K562 (cell line): ENCODE data around the gene ELOF1. TPM values are rescaled to one million over a fixed set of nuclear protein-coding genes. Genes with fewer than 3 reads are reported as not detected.
A peak's percentile ranks its signal among the peaks of the same experiment; 100 is the strongest.

Experiments used
- BCOR ChIP-seq: fragments of 450-650 bp; IDR thresholded peaks from 2 replicates; pipeline ENCODE4 v1.6.1; 2016
- CREB3L1 ChIP-seq: fragments of 450-650 bp; IDR thresholded peaks from 2 replicates; pipeline ENCODE4 v1.6.1; 2014; ENCODE audit warnings: low read depth, mild to moderate bottlenecking, moderate library complexity, borderline replicate concordance
- GABPB2 ChIP-seq: fragments of 250-450 bp; sonication (Bioruptor Pico); conservative IDR thresholded peaks from 2 replicates; pipeline ENCODE4 v1.5.1; 2021; ENCODE audit warnings: mild to moderate bottlenecking
- HEY1 ChIP-seq: fragments of 250-450 bp; sonication (Bioruptor Pico); IDR thresholded peaks from 2 replicates; pipeline ENCODE4 v1.5.0; 2020; ENCODE audit warnings: mild to moderate bottlenecking, moderate library complexity, borderline replicate concordance
- KLF13 ChIP-seq: fragments of 450-650 bp; IDR thresholded peaks from 2 replicates; pipeline ENCODE4 v1.6.1; 2016; ENCODE audit warnings: missing genetic modification characterization, low read depth, mild to moderate bottlenecking, missing compliant biosample characterization, moderate library complexity, borderline replicate concordance
- MBD2 ChIP-seq: sonication (generic); IDR thresholded peaks from 2 replicates; pipeline ENCODE4 v1.6.1; 2016; ENCODE audit warnings: low read depth, borderline replicate concordance
- MTF1 ChIP-seq: fragments of 250-450 bp; sonication (Bioruptor Pico); IDR thresholded peaks from 2 replicates; pipeline ENCODE4 v1.9.0; 2021; ENCODE audit warnings: moderate library complexity, mild to moderate bottlenecking, inconsistent platforms, borderline replicate concordance
- PHB ChIP-seq: fragments of 250-450 bp; sonication (Bioruptor Pico); IDR thresholded peaks from 2 replicates; pipeline ENCODE4 v1.5.0; 2021
- PURB ChIP-seq: sonication (generic); formaldehyde crosslinking; IDR thresholded peaks from 2 replicates; pipeline ENCODE4 v1.9.0; 2021; ENCODE audit warnings: low read depth, mild to moderate bottlenecking, missing genetic modification reagents
- RB1 ChIP-seq: fragments of 450-650 bp; IDR thresholded peaks from 2 replicates; pipeline ENCODE4 v1.6.1; 2017; ENCODE audit warnings: low read depth, mild to moderate bottlenecking
- SREBF2 ChIP-seq: sonication (generic); formaldehyde crosslinking; IDR thresholded peaks from 2 replicates; pipeline ENCODE4 v1.4.0; 2020; ENCODE audit warnings: mild to moderate bottlenecking, missing genetic modification reagents
- TCF7 ChIP-seq: sonication (generic); IDR thresholded peaks from 2 replicates; pipeline ENCODE4 v1.6.1; 2016; ENCODE audit warnings: antibody characterized with exemption, borderline replicate concordance
- UBTF ChIP-seq, 2 experiments: IDR thresholded peaks; 2 replicates each; pipeline ENCODE4 v1.6.1; 2012; ENCODE audit warnings: improper control_type of control experiment in 2 of 2, low read depth in 2 of 2, low read length in 2 of 2, borderline replicate concordance in 1 of 2
- ZNF584 ChIP-seq: fragments of 200-800 bp; sonication (Bioruptor generic); IDR thresholded peaks from 2 replicates; pipeline ENCODE4 v1.6.1; 2016; ENCODE audit warnings: low read depth, mild to moderate bottlenecking, missing genetic modification characterization, missing compliant biosample characterization
- ZNF766 ChIP-seq: fragments of 200-800 bp; sonication (Bioruptor generic); conservative IDR thresholded peaks from 2 replicates; pipeline ENCODE4 v1.6.1; 2016; ENCODE audit warnings: missing genetic modification characterization, missing compliant biosample characterization
- ZNF778 ChIP-seq: fragments of 450-650 bp; formaldehyde crosslinking; IDR thresholded peaks from 2 replicates; pipeline ENCODE4 v1.4.0; 2020; ENCODE audit warnings: mild to moderate bottlenecking, moderate library complexity
- polyA plus RNA-seq, 8 experiments: library from polyadenylated mRNA; depleted of rRNA in 4 of 8; stranded (reverse) in 5 of 8; unstranded in 3 of 8; fragments of >200 nt; fragmentation: Nextera tagmentation in 2 of 8; fragmentation: Illumina TruSeq in 1 of 8; extraction: Ambion mirVana in 2 of 8; extraction: Trizol in 1 of 8; gene quantifications; 2 replicates each; pipeline versions ENCODE4 v1.2.1 to v1.2.3, GENCODE V29; 2011 to 2014; ENCODE audit warnings: inconsistent platforms in 1 of 8, missing spikeins in 1 of 8
- total RNA-seq, 7 experiments: library from RNA; depleted of rRNA in 6 of 7; stranded (reverse); fragments of >200 nt in 6 of 7; fragmentation: Illumina TruSeq in 2 of 7; extraction: Trizol in 2 of 7; gene quantifications; 2 replicates each; pipeline versions ENCODE4 v1.2.1 to v1.2.3, GENCODE V29; 2011 to 2021; ENCODE audit warnings: low replicate concordance in 1 of 7
- TF ChIP-seq, protein P1 (sequence below): fragments of 450-650 bp; formaldehyde crosslinking; IDR thresholded peaks from 2 replicates; pipeline ENCODE4 v1.4.0; 2022; ENCODE audit warnings: mild to moderate bottlenecking, moderate library complexity
- TF ChIP-seq, protein P2 (sequence below): IDR thresholded peaks from 2 replicates; pipeline ENCODE4 v1.6.1; 2011; ENCODE audit not compliant: insufficient read length; ENCODE audit errors: extremely low read depth
- TF ChIP-seq, protein P3 (sequence below): sonication (generic); formaldehyde crosslinking; IDR thresholded peaks from 2 replicates; pipeline ENCODE4 v1.8.0; 2022; ENCODE audit warnings: missing genetic modification reagents, mild to moderate bottlenecking, borderline replicate concordance

ELOF1 gene
- total and polyA plus RNA-seq, 9 of the 15 experiments (the other 6 are each of a cell fraction or from before 2014, with no cell fraction given), result 16.7 to 147 (median 74.2) TPM

- TF ChIP-seq UBTF (IDR thresholded peaks at IDR 0.05; ENCODE audit: borderline replicate concordance in 1 of 2, low read depth in 2 of 2, low read length in 2 of 2), result peak in 1 of 2 experiments; percentile 85; a peak in 2 of 4 replicates
- no peak for TF ChIP-seq MTF1
- TF ChIP-seq KLF13 (tag), result peak; percentile 53; the same call in 1 of the 2 replicates
- 0 out of 2 replicates have a peak, but pooled peaks have one; percentile 18 for TF ChIP-seq BCOR
- TF ChIP-seq CREB3L1, result peak; percentile 36; the same call in 1 of the 2 replicates
- TF ChIP-seq HEY1, result no peak
- TF ChIP-seq TCF7, result no peak
- no peak for TF ChIP-seq ZNF584
- no peak for TF ChIP-seq ZNF778 (CRISPR knock-in tag)
- no peak for TF ChIP-seq ZNF766 (CRISPR knock-in tag)
- TF ChIP-seq, protein P1, sequence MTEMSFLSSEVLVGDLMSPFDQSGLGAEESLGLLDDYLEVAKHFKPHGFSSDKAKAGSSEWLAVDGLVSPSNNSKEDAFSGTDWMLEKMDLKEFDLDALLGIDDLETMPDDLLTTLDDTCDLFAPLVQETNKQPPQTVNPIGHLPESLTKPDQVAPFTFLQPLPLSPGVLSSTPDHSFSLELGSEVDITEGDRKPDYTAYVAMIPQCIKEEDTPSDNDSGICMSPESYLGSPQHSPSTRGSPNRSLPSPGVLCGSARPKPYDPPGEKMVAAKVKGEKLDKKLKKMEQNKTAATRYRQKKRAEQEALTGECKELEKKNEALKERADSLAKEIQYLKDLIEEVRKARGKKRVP, result no peak
- TF ChIP-seq PURB, result no peak
- TF ChIP-seq, protein P2, sequence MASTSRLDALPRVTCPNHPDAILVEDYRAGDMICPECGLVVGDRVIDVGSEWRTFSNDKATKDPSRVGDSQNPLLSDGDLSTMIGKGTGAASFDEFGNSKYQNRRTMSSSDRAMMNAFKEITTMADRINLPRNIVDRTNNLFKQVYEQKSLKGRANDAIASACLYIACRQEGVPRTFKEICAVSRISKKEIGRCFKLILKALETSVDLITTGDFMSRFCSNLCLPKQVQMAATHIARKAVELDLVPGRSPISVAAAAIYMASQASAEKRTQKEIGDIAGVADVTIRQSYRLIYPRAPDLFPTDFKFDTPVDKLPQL, result no peak
- TF ChIP-seq RB1, result peak; percentile 67; the same call in 1 of the 2 replicates
- TF ChIP-seq, protein P3, sequence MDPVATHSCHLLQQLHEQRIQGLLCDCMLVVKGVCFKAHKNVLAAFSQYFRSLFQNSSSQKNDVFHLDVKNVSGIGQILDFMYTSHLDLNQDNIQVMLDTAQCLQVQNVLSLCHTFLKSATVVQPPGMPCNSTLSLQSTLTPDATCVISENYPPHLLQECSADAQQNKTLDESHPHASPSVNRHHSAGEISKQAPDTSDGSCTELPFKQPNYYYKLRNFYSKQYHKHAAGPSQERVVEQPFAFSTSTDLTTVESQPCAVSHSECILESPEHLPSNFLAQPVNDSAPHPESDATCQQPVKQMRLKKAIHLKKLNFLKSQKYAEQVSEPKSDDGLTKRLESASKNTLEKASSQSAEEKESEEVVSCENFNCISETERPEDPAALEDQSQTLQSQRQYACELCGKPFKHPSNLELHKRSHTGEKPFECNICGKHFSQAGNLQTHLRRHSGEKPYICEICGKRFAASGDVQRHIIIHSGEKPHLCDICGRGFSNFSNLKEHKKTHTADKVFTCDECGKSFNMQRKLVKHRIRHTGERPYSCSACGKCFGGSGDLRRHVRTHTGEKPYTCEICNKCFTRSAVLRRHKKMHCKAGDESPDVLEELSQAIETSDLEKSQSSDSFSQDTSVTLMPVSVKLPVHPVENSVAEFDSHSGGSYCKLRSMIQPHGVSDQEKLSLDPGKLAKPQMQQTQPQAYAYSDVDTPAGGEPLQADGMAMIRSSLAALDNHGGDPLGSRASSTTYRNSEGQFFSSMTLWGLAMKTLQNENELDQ (CRISPR knock-in tag), result no peak
- TF ChIP-seq PHB (CRISPR knock-in tag), result no peak
- no peak for TF ChIP-seq MBD2
- no peak for TF ChIP-seq GABPB2 (CRISPR knock-in tag)
- no peak for TF ChIP-seq SREBF2 (CRISPR knock-in tag)
Observed at GRCh38 chr19:11558881-11559828, at the start of gene ELOF1 (continued).
